GM18508 (cell line): ENCODE measurements around the gene DGKQ.

Experiments used
- ATAC-seq: cut with Tn5 transposase; IDR thresholded peaks from one replicate; pipeline ENCODE4 v1.9.1; 2021; ENCODE audit warnings: moderate number of reproducible peaks; ENCODE audit not compliant: insufficient read depth, unreplicated experiment

DGKQ gene

GRCh38 chr4:964346-965025 lies 8.9 kb downstream of the DGKQ start:
- no peak for ATAC-seq

GRCh38 chr4:963276-964225 lies 9.8 kb downstream of the DGKQ start:
- no peak for ATAC-seq

- ATAC-seq: no peak
Measured at GRCh38 chr4:962231-963208, 10.8 kb downstream of the DGKQ start.

- ATAC-seq: no peak
Measured at GRCh38 chr4:961351-962230, 11.8 kb downstream of the DGKQ start.

- no peak for ATAC-seq
Measured at GRCh38 chr4:960636-961350, 12.6 kb downstream of the DGKQ start.

- ATAC-seq: no peak
Measured at GRCh38 chr4:960140-960635, 13.2 kb downstream of the DGKQ start.

- no peak for ATAC-seq
Measured at GRCh38 chr4:959338-960139, 13.8 kb downstream of the DGKQ start.

GRCh38 chr4:958696-959337 lies 14.6 kb downstream of the DGKQ start:
- ATAC-seq: no peak

- ATAC-seq: no peak
Measured at GRCh38 chr4:958314-958665, 15.1 kb downstream of the DGKQ start.

GRCh38 chr4:957581-958313 lies 15.6 kb downstream of the DGKQ start:
- ATAC-seq: no peak

- ATAC-seq: no peak
Measured at GRCh38 chr4:957231-957580, 16.2 kb downstream of the DGKQ start.

- no peak for ATAC-seq
Measured at GRCh38 chr4:956531-957230, 16.7 kb downstream of the DGKQ start.

- no peak for ATAC-seq
Measured at GRCh38 chr4:955931-956381, 17.4 kb downstream of the DGKQ start.

GRCh38 chr4:955161-955921 lies 18.0 kb downstream of the DGKQ start:
- no peak for ATAC-seq

GRCh38 chr4:954211-955020 lies 19.0 kb downstream of the DGKQ start:
- ATAC-seq: no peak
